CD4-positive, alpha-beta T cell (primary cell): ENCODE measurements around the gene COX10. TPM values are rescaled to one million over a fixed set of nuclear protein-coding genes. Genes with fewer than 3 reads are reported as not detected.
A peak's percentile ranks its signal among the peaks of the same experiment; 100 is the strongest.

Experiments used
- ATAC-seq: fragments of 200-7000 bp; cut with Tn5 transposase; one replicate; pipeline ENCODE4 v1.10.0; 2022; ENCODE audit warnings: mild to moderate bottlenecking; ENCODE audit not compliant: poor library complexity
- CTCF ChIA-PET: fragments of 350-600 bp; sonication (Branson Sonifier 250); formaldehyde crosslinking; loops from one replicate; lab custom pipeline; 2021; ENCODE audit warnings: antibody characterized with exemption, inconsistent platforms; lab: Charles Lee
- POLR2A ChIA-PET: fragments of 350-600 bp; sonication (Branson Sonifier 250); formaldehyde crosslinking; loops from one replicate; lab custom pipeline; 2021; ENCODE audit warnings: antibody characterized with exemption, inconsistent platforms; lab: Charles Lee
- DNase-seq, 14 experiments: peaks; one replicate each; pipeline ENCODE4 v3.0.0-alpha.2; 2013 to 2020; ENCODE audit warnings: mixed read lengths in 2 of 14
- H3K27ac ChIP-seq, 2 donors: one replicate each; pipeline versions ENCODE4 v1.5.1 to v1.7.0; 2013; ENCODE audit warnings: low read length in 2 of 2, low read depth in 1 of 2, mild to moderate bottlenecking in 1 of 2
- H3K27me3 ChIP-seq, 2 experiments: 1 replicate in 1 of 2; 2 replicates in 1 of 2; pipeline versions ENCODE4 v1.6.1 to v1.7.0; 2013; ENCODE audit warnings: low read length in 2 of 2, control low read depth in 1 of 2, mild to moderate bottlenecking in 1 of 2, moderate library complexity in 1 of 2; ENCODE audit not compliant: insufficient read depth in 2 of 2, control insufficient read depth in 1 of 2
- H3K36me3 ChIP-seq: one replicate; pipeline ENCODE4 v1.6.1; 2013; ENCODE audit warnings: low read length, control low read depth; ENCODE audit not compliant: insufficient read depth
- H3K4me1 ChIP-seq: one replicate; pipeline ENCODE4 v1.6.1; 2013; ENCODE audit warnings: low read length, control low read depth; ENCODE audit not compliant: insufficient read depth
- H3K4me3 ChIP-seq: one replicate; pipeline ENCODE4 v1.5.1; 2013; ENCODE audit warnings: mild to moderate bottlenecking, low read length, moderate library complexity
- H3K9me3 ChIP-seq, 2 experiments: 1 replicate in 1 of 2; 2 replicates in 1 of 2; pipeline versions ENCODE4 v1.6.1 to v1.7.0; 2013; ENCODE audit warnings: low read length in 2 of 2, mild to moderate bottlenecking in 2 of 2, control low read depth in 1 of 2, moderate library complexity in 1 of 2; ENCODE audit not compliant: control insufficient read depth in 1 of 2, insufficient read depth in 1 of 2
- H3K27ac Mint-ChIP-seq: one replicate; pipeline ENCODE4 v1.8.0; 2020; ENCODE audit warnings: mixed read lengths
- H3K27me3 Mint-ChIP-seq: one replicate; pipeline ENCODE4 v1.8.0; 2021; ENCODE audit warnings: mixed read lengths
- H3K36me3 Mint-ChIP-seq: one replicate; pipeline ENCODE4 v1.8.0; 2021; ENCODE audit warnings: low read depth, mixed read lengths
- H3K4me1 Mint-ChIP-seq: one replicate; pipeline ENCODE4 v1.8.0; 2021; ENCODE audit warnings: low read depth, mixed read lengths
- H3K4me3 Mint-ChIP-seq: one replicate; pipeline ENCODE4 v1.8.0; 2020; ENCODE audit warnings: mild to moderate bottlenecking, mixed read lengths
- H3K9me3 Mint-ChIP-seq: one replicate; pipeline ENCODE4 v1.8.0; 2020; ENCODE audit warnings: mixed read lengths
- intact Hi-C, 2 experiments: fragments of 100-400 bp; cut with DNase I in 1 of 2; cut with micrococcal nuclease in 1 of 2; formaldehyde crosslinking; loops; one replicate each; pipeline versions ENCODE4 v1.15.1 to v1.9.0; 2023 to 2025; cut with DNase I, micrococcal nuclease
- total RNA-seq, 174 experiments: library from RNA in 2 of 174; stranded (reverse) in 2 of 174; gene quantifications; one replicate each; pipeline ENCODE4 v1.2.3 and lab custom pipeline; 2021 to 2026
- TF ChIP-seq, protein P1 (sequence below): fragments of 200-600 bp; IDR thresholded peaks from one replicate; pipeline ENCODE4 v1.8.0; 2022; ENCODE audit warnings: antibody characterized with exemption, mild to moderate bottlenecking

Gene COX10
- total RNA-seq, 2 experiments from 2014 or later, result 9.1 to 9.9 TPM

DNA sequence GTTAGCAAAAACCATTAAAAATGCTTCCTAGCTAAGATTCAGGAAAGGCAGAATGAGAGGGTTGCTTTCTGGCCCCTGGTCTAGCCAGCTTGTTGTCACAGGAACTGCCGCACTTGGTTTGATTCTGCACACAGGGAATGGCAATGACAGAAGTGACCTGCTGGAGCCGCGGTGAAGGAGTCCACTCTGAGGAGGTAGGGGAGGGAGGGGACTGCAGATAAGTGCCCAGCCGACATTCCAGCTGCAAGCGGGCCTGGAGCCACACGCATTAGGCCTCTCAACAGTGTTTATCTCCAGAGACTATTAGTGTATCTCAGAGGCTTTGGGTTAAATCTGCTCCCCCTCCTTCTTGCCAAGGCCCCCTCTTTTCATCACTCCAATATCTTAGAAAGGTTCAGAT, 128.7 kb downstream of the COX10 start:
- Histone ChIP-seq H3K4me3 (peak overlapping the region; percentile 21), H3K27me3 (no peaks in the 10 kb centered on the region), H3K27ac (peak overlapping the region; percentile 48 to 79), H3K4me1 (peaks cover 89% of the 10 kb centered on the region), H3K9me3 (no peaks in the 10 kb centered on the region), H3K36me3 (no peaks in the 10 kb centered on the region)
- POLR2A ChIA-PET, result interaction anchor here (1.0 to 6.9 kb wide), 4 partner anchors 103 to 230 kb away, joined by 3 to 111 read pairs (median 6); partner anchors contain the start of gene HS3ST3B1
- intact Hi-C loops, result no loop called here
- Mint-ChIP-seq H3K27me3 (no peaks in the 10 kb centered on the region), H3K4me3 (peak overlapping the region; percentile 82), H3K27ac (peak overlapping the region; percentile 94), H3K36me3 (no peaks in the 10 kb centered on the region), H3K4me1 (peaks cover 93% of the 10 kb centered on the region), H3K9me3 (no peaks in the 10 kb centered on the region)
- CTCF ChIA-PET, result interaction anchor here (0.8 to 1.7 kb wide), 2 partner anchors 55 to 104 kb away, joined by 3 to 7 read pairs; partner anchors contain the start of gene HS3ST3B1
- DNase-seq, result peak in 1 of 14 experiments; percentile 8
- TF ChIP-seq, protein P1, sequence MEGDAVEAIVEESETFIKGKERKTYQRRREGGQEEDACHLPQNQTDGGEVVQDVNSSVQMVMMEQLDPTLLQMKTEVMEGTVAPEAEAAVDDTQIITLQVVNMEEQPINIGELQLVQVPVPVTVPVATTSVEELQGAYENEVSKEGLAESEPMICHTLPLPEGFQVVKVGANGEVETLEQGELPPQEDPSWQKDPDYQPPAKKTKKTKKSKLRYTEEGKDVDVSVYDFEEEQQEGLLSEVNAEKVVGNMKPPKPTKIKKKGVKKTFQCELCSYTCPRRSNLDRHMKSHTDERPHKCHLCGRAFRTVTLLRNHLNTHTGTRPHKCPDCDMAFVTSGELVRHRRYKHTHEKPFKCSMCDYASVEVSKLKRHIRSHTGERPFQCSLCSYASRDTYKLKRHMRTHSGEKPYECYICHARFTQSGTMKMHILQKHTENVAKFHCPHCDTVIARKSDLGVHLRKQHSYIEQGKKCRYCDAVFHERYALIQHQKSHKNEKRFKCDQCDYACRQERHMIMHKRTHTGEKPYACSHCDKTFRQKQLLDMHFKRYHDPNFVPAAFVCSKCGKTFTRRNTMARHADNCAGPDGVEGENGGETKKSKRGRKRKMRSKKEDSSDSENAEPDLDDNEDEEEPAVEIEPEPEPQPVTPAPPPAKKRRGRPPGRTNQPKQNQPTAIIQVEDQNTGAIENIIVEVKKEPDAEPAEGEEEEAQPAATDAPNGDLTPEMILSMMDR, result no peak
- no peak for ATAC-seq

DNA sequence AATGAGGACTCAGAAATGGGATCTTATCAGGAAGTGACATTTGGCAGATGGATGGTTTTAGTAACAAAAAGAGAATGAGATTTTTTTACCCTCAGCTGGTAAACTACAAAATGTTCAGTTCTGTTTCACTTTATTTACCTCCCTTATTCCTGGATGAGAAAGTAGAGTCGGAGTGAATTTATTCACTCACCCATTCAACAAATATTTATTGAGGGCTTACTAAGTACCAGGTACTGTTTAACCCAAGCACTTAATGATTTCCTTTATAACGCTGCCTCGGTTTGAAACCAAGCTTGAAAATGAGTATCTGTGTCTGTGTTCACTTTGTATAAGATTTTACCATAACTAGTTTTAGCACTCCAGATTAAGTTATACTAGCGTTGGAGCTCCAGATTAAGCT, 129.3 kb downstream of the COX10 start:
- H3K4me1 ChIP-seq, result peaks cover 92% of the 10 kb centered on the region
- DNase-seq (no peak), ATAC-seq (no peak)
- H3K9me3 ChIP-seq, result no peaks in the 10 kb centered on the region
- H3K27ac Mint-ChIP-seq, result peak overlapping the region; percentile 94
- peak overlapping the region; percentile 13 to 79 for H3K27ac ChIP-seq
- POLR2A ChIA-PET, result interaction anchor here (0.5 to 6.9 kb wide), 4 partner anchors 102 to 456 kb away, joined by 3 to 111 read pairs (median 6); partner anchors contain the start of gene HS3ST3B1
- CTCF ChIA-PET, result interaction anchor here (0.8 kb wide), 1 partner anchor 56 kb away, joined by 3 read pairs; no protein-coding TSS in a partner anchor
- no peaks in the 10 kb centered on the region for H3K36me3 Mint-ChIP-seq
- intact Hi-C loops, result no loop called here
- peak overlapping the region; percentile 20 for H3K4me3 Mint-ChIP-seq
- no peak overlapping the region for H3K4me3 ChIP-seq
- H3K36me3 ChIP-seq, result no peaks in the 10 kb centered on the region
- H3K4me1 Mint-ChIP-seq, result peaks cover 93% of the 10 kb centered on the region
- TF ChIP-seq, protein P1, result no peak
- H3K9me3 Mint-ChIP-seq, result no peaks in the 10 kb centered on the region
- no peaks in the 10 kb centered on the region for H3K27me3 ChIP-seq
- no peaks in the 10 kb centered on the region for H3K27me3 Mint-ChIP-seq

GRCh38 chr17:14199601-14200000, 130.3 kb downstream of the COX10 start:
- ChIA-PET POLR2A (interaction anchor here (0.6 to 6.9 kb wide), 3 partner anchors 35 to 228 kb away, joined by 3 to 111 read pairs (median 14); partner anchors contain the start of gene HS3ST3B1), CTCF (interaction anchor here (2.2 kb wide), 1 partner anchor 102 kb away, joined by 13 read pairs; the partner anchor contains the start of gene HS3ST3B1)
- intact Hi-C loops, result no loop called here
- Mint-ChIP-seq H3K4me1 (peaks cover 98% of the 10 kb centered on the region), H3K27ac (peak overlapping the region; percentile 94), H3K9me3 (no peaks in the 10 kb centered on the region), H3K27me3 (no peaks in the 10 kb centered on the region), H3K4me3 (peak overlapping the region; percentile 36), H3K36me3 (no peaks in the 10 kb centered on the region)
- Histone ChIP-seq H3K36me3 (no peaks in the 10 kb centered on the region), H3K27ac (peak overlapping the region; percentile 78 to 79), H3K4me1 (peaks cover 92% of the 10 kb centered on the region), H3K4me3 (no peak overlapping the region), H3K27me3 (no peaks in the 10 kb centered on the region), H3K9me3 (no peaks in the 10 kb centered on the region)
- ATAC-seq (no peak), DNase-seq (peak in 1 of 14 experiments; percentile 12)
- TF ChIP-seq, protein P1, result no peak
